H1 (cell line): ENCODE data around the gene SMARCA4. TPM values are rescaled to one million over a fixed set of nuclear protein-coding genes. Genes with fewer than 3 reads are reported as not detected.
A peak's percentile ranks its signal among the peaks of the same experiment; 100 is the strongest.

Source experiments
- CBX5 ChIP-seq: fragments of 300-800, 300-1000 bp; sonication (generic); IDR thresholded peaks from 2 replicates; pipeline ENCODE4 v1.7.1; 2016; ENCODE audit warnings: antibody characterized with exemption, low read length, low read depth
- CHD1 ChIP-seq: IDR thresholded peaks from 2 replicates; pipeline ENCODE4 v1.6.1; 2012; ENCODE audit warnings: low read depth, low read length, improper control_type of control experiment
- CHD7 ChIP-seq: fragments of 300-600 bp; sonication (generic); IDR thresholded peaks from 2 replicates; pipeline ENCODE4 v1.7.1; 2012; ENCODE audit warnings: low read length, moderate library complexity, mild to moderate bottlenecking, inconsistent platforms; ENCODE audit not compliant: insufficient replicate concordance
- E2F6 ChIP-seq: IDR thresholded peaks from 2 replicates; pipeline ENCODE4 v1.6.1; 2012; ENCODE audit warnings: inconsistent platforms
- NRF1 ChIP-seq: IDR thresholded peaks from 2 replicates; pipeline ENCODE4 v1.6.1; 2011; ENCODE audit warnings: mild to moderate bottlenecking, low read depth, low read length, improper control_type of control experiment
- POLR2AphosphoS5 ChIP-seq: IDR thresholded peaks from 2 replicates; pipeline ENCODE4 v1.6.1; 2011; ENCODE audit warnings: low read depth, low read length
- SIX5 ChIP-seq: IDR thresholded peaks from 2 replicates; pipeline ENCODE4 v1.6.1; 2011; ENCODE audit warnings: mild to moderate bottlenecking, low read depth, low read length
- TEAD4 ChIP-seq: IDR thresholded peaks from 2 replicates; pipeline ENCODE4 v1.6.1; 2012; ENCODE audit warnings: low read depth, low read length, inconsistent platforms, mixed read lengths
- USF2 ChIP-seq: IDR thresholded peaks from 2 replicates; pipeline ENCODE4 v1.6.1; 2011; ENCODE audit warnings: low read length, improper control_type of control experiment
- polyA plus RNA-seq, 7 experiments: library from polyadenylated mRNA; depleted of rRNA in 3 of 7; stranded (reverse) in 5 of 7; unstranded in 2 of 7; fragments of >200 nt in 5 of 7; fragments of 200-250 nt in 2 of 7; gene quantifications; 1 replicate in 5 of 7; 2 replicates in 1 of 7; 4 replicates in 1 of 7; pipeline versions ENCODE4 v1.2.1 to v1.2.3, GENCODE V29; 2011 to 2013; ENCODE audit warnings: missing spikeins in 2 of 7, mixed read lengths in 2 of 7
- total RNA-seq: library from RNA; stranded (reverse); fragmentation: NEBNext Ultra II Directional; extraction: Animal tissue kit (Norgen Biotek cat#: 25700); gene quantifications from 2 replicates; pipeline ENCODE4 v1.2.1, GENCODE V29; 2021

Gene SMARCA4
- total and polyA plus RNA-seq, 2 of the 8 experiments (the other 6 are each of a cell fraction or from before 2014, with no cell fraction given), result 86.4 to 263 TPM

- TF ChIP-seq CHD7, result no peak
- TF ChIP-seq CHD1, result no peak
- peak; percentile 84 for TF ChIP-seq E2F6
- peak; percentile 99 for TF ChIP-seq NRF1
- no peak for TF ChIP-seq CBX5
- no peak; the same call in 1 of the 2 replicates for TF ChIP-seq TEAD4
- TF ChIP-seq POLR2AphosphoS5, result peak; percentile 62; the same call in 1 of the 2 replicates
- no peak for TF ChIP-seq USF2
- no peak for TF ChIP-seq SIX5
These were observed at the start of gene SMARCA4 (continued) for GRCh38 chr19:10960314-10961072.
